SU-DHL-6 (cell line): ENCODE data around the gene LLGL2.
"Not testable (repeated sequence)": the region's sequence is repeated elsewhere in the genome, so short reads cannot be mapped to it uniquely, and the experiment has no call there.

ENCODE experiments used
- H2AFZ ChIP-seq: fragments of 200-600 bp; sonication (generic); 2 replicates; pipeline ENCODE4 v1.6.1; 2014; ENCODE audit warnings: low read depth, mild to moderate bottlenecking, moderate library complexity, mixed read lengths, antibody characterized with exemption, low read length; ENCODE audit not compliant: severe bottlenecking
- H3F3A ChIP-seq: fragments of 200-600 bp; shearing (Covaris generic); 2 replicates; pipeline ENCODE4 v1.6.0; 2016; ENCODE audit warnings: antibody characterized with exemption, mild to moderate bottlenecking; ENCODE audit not compliant: insufficient read depth
- H3K27ac ChIP-seq: fragments of 200-600 bp; sonication (generic); 2 replicates; pipeline ENCODE4 v1.5.1; 2016; ENCODE audit warnings: low read depth, mild to moderate bottlenecking, low read length, moderate library complexity, mixed read lengths
- H3K27me3 ChIP-seq: fragments of 200-600 bp; sonication (generic), shearing (Covaris generic); 2 replicates; pipeline ENCODE4 v1.6.0; 2014; ENCODE audit warnings: mild to moderate bottlenecking, low read length
- H3K36me3 ChIP-seq: fragments of 200-600 bp; sonication (generic); 2 replicates; pipeline ENCODE4 v1.6.1; 2014; ENCODE audit warnings: mild to moderate bottlenecking, low read length, mixed read lengths
- H3K4me2 ChIP-seq: fragments of 300-600, 200-600 bp; shearing (Covaris generic), sonication (generic); 2 replicates; pipeline ENCODE4 v1.6.0; 2014; ENCODE audit warnings: low read length, low read depth, mild to moderate bottlenecking; ENCODE audit not compliant: poor library complexity, severe bottlenecking
- H3K4me3 ChIP-seq: fragments of 200-600 bp; sonication (generic); 2 replicates; pipeline ENCODE4 v1.5.1; 2014; ENCODE audit warnings: antibody characterized with exemption, low read length, mild to moderate bottlenecking, mixed read lengths; ENCODE audit not compliant: insufficient read depth, poor library complexity, severe bottlenecking
- H3K79me2 ChIP-seq: fragments of 200-600 bp; sonication (generic); 2 replicates; pipeline ENCODE4 v1.6.1; 2014; ENCODE audit warnings: mild to moderate bottlenecking, low read length, moderate library complexity; ENCODE audit not compliant: insufficient read depth
- H3K9ac ChIP-seq: fragments of 200-600 bp; sonication (generic); 2 replicates; pipeline ENCODE4 v1.7.0; 2014; ENCODE audit warnings: mild to moderate bottlenecking, low read length
- H3K9me2 ChIP-seq: fragments of 200-600 bp; sonication (generic); replicated peaks from 2 replicates; pipeline ENCODE4 v1.6.1; 2014; ENCODE audit warnings: low read length; ENCODE audit not compliant: insufficient read depth
- H3K9me3 ChIP-seq: fragments of 200-600 bp; sonication (generic); 2 replicates; pipeline ENCODE4 v1.6.1; 2014; ENCODE audit warnings: low read length, mixed read lengths; ENCODE audit not compliant: insufficient read depth
- H4K20me1 ChIP-seq: fragments of 200-600 bp; sonication (generic); 2 replicates; pipeline ENCODE4 v1.6.1; 2014; ENCODE audit warnings: low read depth, mild to moderate bottlenecking, antibody characterized with exemption, low read length, moderate library complexity, mixed read lengths
- CTCF ChIP-seq: fragments of 200-600 bp; sonication (generic); IDR thresholded peaks from one replicate; pipeline ENCODE4 v1.5.1; 2017; ENCODE audit warnings: antibody characterized with exemption, mild to moderate bottlenecking, low read length, moderate library complexity; ENCODE audit not compliant: insufficient read depth, poor library complexity, severe bottlenecking
- EZH2phosphoT487 ChIP-seq: fragments of 200-600 bp; sonication (generic), shearing (Covaris generic); conservative IDR thresholded peaks from 2 replicates; pipeline ENCODE4 v1.6.1; 2018; ENCODE audit warnings: mild to moderate bottlenecking, antibody characterized with exemption, low read length, moderate library complexity, mixed read lengths

The LLGL2 gene

GRCh38 chr17:75518201-75518600 lies 7.3 kb upstream of the LLGL2 start:
- H3F3A ChIP-seq = 0 out of 2 replicates have a peak, but pooled peaks cover 8% of the 10 kb centered on the region
- H3K79me2 ChIP-seq = no peaks in the 10 kb centered on the region; the same call in 1 of the 2 replicates
- H4K20me1 ChIP-seq = no peaks in the 10 kb centered on the region
- no peak overlapping the region for H2AFZ ChIP-seq
- H3K4me3 ChIP-seq = no peak overlapping the region
- peak overlapping the region; percentile 48 for H3K27ac ChIP-seq
- H3K27me3 ChIP-seq = no peaks in the 10 kb centered on the region
- H3K36me3 ChIP-seq = no peaks in the 10 kb centered on the region
- H3K9me2 ChIP-seq = no peaks in the 10 kb centered on the region
- peak overlapping the region; percentile 91 for H3K9ac ChIP-seq
- peak overlapping the region; percentile 65 for H3K4me2 ChIP-seq
- TF ChIP-seq CTCF = no peak
- TF ChIP-seq EZH2phosphoT487 = no peak
- no peaks in the 10 kb centered on the region for H3K9me3 ChIP-seq

- no peak for TF ChIP-seq EZH2phosphoT487
- no peak for TF ChIP-seq CTCF
- Histone ChIP-seq H2AFZ (no peak overlapping the region), H3K9me3 (no peaks in the 10 kb centered on the region), H3K9me2 (no peaks in the 10 kb centered on the region), H3K79me2 (no peaks in the 10 kb centered on the region; the same call in 1 of the 2 replicates), H3K36me3 (no peaks in the 10 kb centered on the region), H3K4me3 (no peak overlapping the region), H3K27me3 (no peaks in the 10 kb centered on the region), H3K9ac (no peak overlapping the region), H3K4me2 (no peak overlapping the region), H4K20me1 (no peaks in the 10 kb centered on the region), H3K27ac (no peak overlapping the region), H3F3A (0 out of 2 replicates have a peak, but pooled peaks cover 10% of the 10 kb centered on the region)
Observed at GRCh38 chr17:75518983-75519537, 6.4 kb upstream of the LLGL2 start.

GRCh38 chr17:75520413-75520812 lies 5.1 kb upstream of the LLGL2 start:
- H3K9ac ChIP-seq, H3K79me2 ChIP-seq, H3K27ac ChIP-seq, H3K36me3 ChIP-seq, H3K9me2 ChIP-seq, H2AFZ ChIP-seq, H3K4me3 ChIP-seq, H3K9me3 ChIP-seq, H3K4me2 ChIP-seq, H3K27me3 ChIP-seq, H4K20me1 ChIP-seq: not testable (repeated sequence)
- peaks cover 16% of the 10 kb centered on the region; the same call in 1 of the 2 replicates for H3F3A ChIP-seq

- Histone ChIP-seq H3K9ac (no peak overlapping the region), H2AFZ (no peak overlapping the region), H3K79me2 (no peaks in the 10 kb centered on the region; the same call in 1 of the 2 replicates), H4K20me1 (no peaks in the 10 kb centered on the region), H3K36me3 (no peaks in the 10 kb centered on the region), H3K9me3 (no peaks in the 10 kb centered on the region), H3K27me3 (no peaks in the 10 kb centered on the region), H3F3A (peaks cover 16% of the 10 kb centered on the region; the same call in 1 of the 2 replicates), H3K4me2 (no peak overlapping the region), H3K4me3 (no peak overlapping the region), H3K27ac (no peak overlapping the region), H3K9me2 (no peaks in the 10 kb centered on the region)
- TF ChIP-seq CTCF (no peak), EZH2phosphoT487 (no peak)
Observed at GRCh38 chr17:75521290-75521689, 4.2 kb upstream of the LLGL2 start.
